Kidney (tissue), 14 donors: Measurements from ENCODE around the gene CACNA2D1. TPM values are rescaled to one million over a fixed set of nuclear protein-coding genes. Genes with fewer than 3 reads are reported as not detected.

Experiments used
- DNase-seq, 5 donors: peaks; one replicate each; pipeline ENCODE4 v3.0.0-alpha.2; 2013 to 2020
- FAIRE-seq: peaks from 2 replicates; lab custom pipeline; 2012; peaks lifted over from hg19 to GRCh38; lab: Jason Lieb, UNC
- H3K27ac ChIP-seq, 2 donors: one replicate each; pipeline ENCODE4 v1.7.0; 2013; ENCODE audit warnings: low read depth in 2 of 2, low read length in 2 of 2, inconsistent platforms in 1 of 2
- H3K27me3 ChIP-seq: one replicate; pipeline ENCODE4 v1.7.1; 2013; ENCODE audit warnings: low read length, inconsistent platforms; ENCODE audit not compliant: control insufficient read depth, insufficient read depth
- H3K36me3 ChIP-seq, 3 donors: one replicate each; pipeline versions ENCODE4 v1.7.0 to v1.7.1; 2013; ENCODE audit warnings: low read length in 3 of 3, control low read depth in 1 of 3, inconsistent platforms in 1 of 3; ENCODE audit not compliant: insufficient read depth in 3 of 3, control insufficient read depth in 2 of 3
- H3K4me1 ChIP-seq, 3 donors: one replicate each; pipeline versions ENCODE4 v1.7.0 to v1.7.1; 2013; ENCODE audit warnings: low read length in 3 of 3, inconsistent platforms in 1 of 3, low read depth in 1 of 3; ENCODE audit not compliant: control insufficient read depth in 2 of 3, insufficient read depth in 2 of 3
- H3K4me3 ChIP-seq, 3 donors: one replicate each; pipeline versions ENCODE4 v1.7.0 to v1.8.1; 2013; ENCODE audit warnings: low read length in 3 of 3, control low read depth in 1 of 3, inconsistent platforms in 1 of 3
- H3K9ac ChIP-seq, 3 donors: one replicate each; pipeline versions ENCODE4 v1.7.0 to v1.7.1; 2013; ENCODE audit warnings: low read length in 3 of 3, control low read depth in 1 of 3, inconsistent platforms in 1 of 3
- H3K9me3 ChIP-seq, 3 donors: one replicate each; pipeline versions ENCODE4 v1.7.0 to v1.7.1; 2013; ENCODE audit warnings: low read length in 3 of 3, control low read depth in 1 of 3, inconsistent platforms in 1 of 3; ENCODE audit not compliant: control insufficient read depth in 2 of 3, insufficient read depth in 1 of 3
- CTCF ChIP-seq: IDR thresholded peaks from 3 replicates; pipeline ENCODE4 v1.5.1; 2012; ENCODE audit warnings: mild to moderate bottlenecking, moderate library complexity, borderline replicate concordance; ENCODE audit not compliant: insufficient read depth; ENCODE audit errors: extremely low read depth
- intact Hi-C: fragments of 100-400 bp; cut with DNase I; formaldehyde crosslinking; loops from one replicate; pipeline ENCODE4 v1.11.1; 2022
- polyA plus RNA-seq: library from polyadenylated mRNA; stranded (reverse); fragments of 350-450 nt; fragmentation: Illumina TruSeq; extraction: RNeasy Lipid Tissue Mini Kit (QIAGEN cat#74804); gene quantifications from one replicate; pipeline ENCODE4 v1.2.3, GENCODE V29; 2014; ENCODE audit warnings: low read depth, low replicate concordance; ENCODE audit not compliant: insufficient read depth
- total RNA-seq: library from RNA; stranded (reverse); fragmentation: NEBNext Ultra II Directional; extraction: Animal tissue kit (Norgen Biotek cat#: 25700); gene quantifications from one replicate; pipeline ENCODE4 v1.2.1, GENCODE V29; 2021
- donor health status: control.
- donor health status: control.
- donor health status: control.
- donor health status: control.
- donor health status: control.
- donor health status: DM: yes; HTN: yes; CAD: no.
- donor health status: Normal renal cell carcinoma (clear cell type).

Gene CACNA2D1
- total and polyA plus RNA-seq, 2 donors from 2014 or later = 3.5 to 18.3 TPM

GRCh38 chr7:82164410-82164809 lies 279.2 kb downstream of the CACNA2D1 start:
- TF ChIP-seq CTCF = no peak
- Histone ChIP-seq H3K36me3 (no peaks in the 10 kb centered on the region), H3K4me3 (no peak overlapping the region), H3K27ac (no peak overlapping the region), H3K9ac (no peak overlapping the region), H3K4me1 (no peaks in the 10 kb centered on the region), H3K9me3 (no peaks in the 10 kb centered on the region), H3K27me3 (no peaks in the 10 kb centered on the region)
- DNase-seq = no peak
- no peak for FAIRE-seq
- intact Hi-C loops = no loop called here

GRCh38 chr7:82163586-82163985 lies 280.0 kb downstream of the CACNA2D1 start:
- no peak for DNase-seq
- intact Hi-C loops = no loop called here
- H3K9ac ChIP-seq = no peak overlapping the region
- FAIRE-seq = no peak
- no peak overlapping the region for H3K4me3 ChIP-seq
- no peaks in the 10 kb centered on the region for H3K9me3 ChIP-seq
- H3K4me1 ChIP-seq = no peaks in the 10 kb centered on the region
- no peak overlapping the region for H3K27ac ChIP-seq
- no peaks in the 10 kb centered on the region for H3K27me3 ChIP-seq
- TF ChIP-seq CTCF = no peak
- H3K36me3 ChIP-seq = no peaks in the 10 kb centered on the region

GRCh38 chr7:82162289-82162688 lies 281.3 kb downstream of the CACNA2D1 start:
- DNase-seq = no peak
- Histone ChIP-seq H3K4me3 (no peak overlapping the region), H3K4me1 (no peaks in the 10 kb centered on the region), H3K36me3 (no peaks in the 10 kb centered on the region), H3K9me3 (no peaks in the 10 kb centered on the region), H3K9ac (no peak overlapping the region), H3K27ac (no peak overlapping the region), H3K27me3 (no peaks in the 10 kb centered on the region)
- no peak for FAIRE-seq
- intact Hi-C loops = no loop called here
- no peak for TF ChIP-seq CTCF

- H3K9ac ChIP-seq = no peak overlapping the region
- TF ChIP-seq CTCF = no peak
- no peak overlapping the region for H3K4me3 ChIP-seq
- DNase-seq (no peak), FAIRE-seq (no peak)
- no peak overlapping the region for H3K27ac ChIP-seq
- intact Hi-C loops = no loop called here
- H3K36me3 ChIP-seq = no peaks in the 10 kb centered on the region
- no peaks in the 10 kb centered on the region for H3K27me3 ChIP-seq
- no peaks in the 10 kb centered on the region for H3K9me3 ChIP-seq
- H3K4me1 ChIP-seq = no peaks in the 10 kb centered on the region
Observed at GRCh38 chr7:82158327-82158726, 285.2 kb downstream of the CACNA2D1 start.
